ENCODE data around the gene OSBPL8.
A peak's percentile ranks its signal among the peaks of the same experiment; 100 is the strongest.

The OSBPL8 gene

DNA sequence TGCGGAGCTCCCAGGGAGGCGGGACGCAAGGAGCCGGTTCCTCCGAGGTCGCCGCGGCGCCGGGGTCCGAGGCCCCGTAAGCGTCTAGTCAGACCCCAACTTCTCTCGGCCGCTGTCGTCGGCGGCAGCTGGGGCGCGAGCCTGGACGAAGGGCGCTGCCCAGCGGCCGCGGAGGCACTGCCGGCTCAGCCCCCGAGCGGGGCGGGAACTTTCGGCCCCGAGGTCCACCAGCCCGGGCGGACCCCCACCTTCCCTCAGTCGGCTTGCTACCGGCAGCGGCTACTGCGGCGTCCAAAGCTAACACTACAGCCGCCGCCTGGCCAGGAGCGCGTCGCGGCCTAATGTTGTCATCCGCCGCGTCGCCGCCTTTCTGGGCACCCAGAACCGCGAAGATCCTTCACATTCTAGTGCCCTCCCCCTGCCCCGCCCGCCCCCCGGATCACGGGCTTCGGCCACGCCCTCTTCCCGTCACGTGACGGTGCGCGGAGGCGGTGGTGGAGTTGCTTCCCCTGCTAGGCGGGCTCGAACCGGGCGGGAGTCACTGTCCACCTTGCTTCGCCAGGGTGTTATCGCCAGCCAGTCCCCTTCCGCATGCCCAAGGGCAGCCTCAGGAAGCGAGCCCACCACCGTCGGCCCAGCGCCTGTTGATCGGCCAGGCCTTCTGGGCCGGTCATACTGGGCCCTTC lies at the start of gene OSBPL8:
Gene OSBPL8, minus strand, starts transcription at position 372 of the 686 bp plus-strand sequence. CDS start 72,220 bp downstream, outside the sequence.
- Histone ChIP-seq H3K27me3 (replicated peaks; ENCODE audit: control insufficient read depth, insufficient read depth, low read length) (no peaks in the 10 kb centered on the region), H3K9me3 (ENCODE audit: control insufficient read depth, low read length) (no peaks in the 10 kb centered on the region), H3K4me3 (ENCODE audit: low read length) (peak within 1 kb of the TSS; percentile 99), H3K4me1 (ENCODE audit: control insufficient read depth, insufficient read depth, low read length) (peaks cover 50% of the 10 kb centered on the region), H3K36me3 (ENCODE audit: control insufficient read depth, insufficient read depth, low read length, severe bottlenecking) (no peaks in the 10 kb centered on the region), H3K9ac (ENCODE audit: low read length) (peak within 1 kb of the TSS; percentile 90)
- DNase-seq (ENCODE audit: low read depth), result peak; percentile 97

- no peaks in the 10 kb centered on the region for H3K27me3 ChIP-seq (replicated peaks; ENCODE audit: control insufficient read depth, insufficient read depth, low read length)
- no peaks in the 10 kb centered on the region for H3K36me3 ChIP-seq (ENCODE audit: control insufficient read depth, insufficient read depth, low read length, severe bottlenecking)
- no peak overlapping the region for H3K4me3 ChIP-seq (ENCODE audit: low read length)
- no peak for DNase-seq (ENCODE audit: low read depth)
- H3K9ac ChIP-seq (ENCODE audit: low read length), result no peak overlapping the region
- H3K9me3 ChIP-seq (ENCODE audit: control insufficient read depth, low read length), result no peaks in the 10 kb centered on the region
- peaks cover 17% of the 10 kb centered on the region for H3K4me1 ChIP-seq (ENCODE audit: control insufficient read depth, insufficient read depth, low read length)
These were observed 48.5 kb upstream of the OSBPL8 start for GRCh38 chr12:76608070-76608469.

DNA sequence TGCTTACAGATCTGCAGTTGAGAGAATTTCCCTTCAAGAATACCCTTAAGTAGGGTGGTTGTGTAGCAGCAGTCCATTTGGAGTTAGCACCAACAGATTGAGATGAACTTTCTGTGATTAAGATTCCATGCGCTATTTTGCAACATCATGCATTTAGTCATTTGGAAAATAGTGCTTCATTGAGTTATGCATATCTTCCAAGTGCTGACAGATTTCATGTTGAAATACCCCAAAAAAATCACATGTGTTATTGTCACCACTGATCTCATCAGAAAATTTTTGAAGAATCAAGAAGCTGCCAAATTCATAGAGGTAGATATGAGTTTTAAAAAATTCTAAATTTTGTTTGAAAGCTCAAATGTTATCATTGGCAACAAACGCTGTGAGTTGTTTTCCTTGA lies 35.5 kb upstream of the OSBPL8 start:
- H3K4me1 ChIP-seq (ENCODE audit: control insufficient read depth, insufficient read depth, low read length), result peaks cover 33% of the 10 kb centered on the region
- no peaks in the 10 kb centered on the region for H3K27me3 ChIP-seq (replicated peaks; ENCODE audit: control insufficient read depth, insufficient read depth, low read length)
- DNase-seq (ENCODE audit: low read depth), result no peak
- H3K4me3 ChIP-seq (ENCODE audit: low read length), result peak overlapping the region; percentile 4
- H3K36me3 ChIP-seq (ENCODE audit: control insufficient read depth, insufficient read depth, low read length, severe bottlenecking), result no peaks in the 10 kb centered on the region
- H3K9ac ChIP-seq (ENCODE audit: low read length), result no peak overlapping the region
- H3K9me3 ChIP-seq (ENCODE audit: control insufficient read depth, low read length), result no peaks in the 10 kb centered on the region

DNA sequence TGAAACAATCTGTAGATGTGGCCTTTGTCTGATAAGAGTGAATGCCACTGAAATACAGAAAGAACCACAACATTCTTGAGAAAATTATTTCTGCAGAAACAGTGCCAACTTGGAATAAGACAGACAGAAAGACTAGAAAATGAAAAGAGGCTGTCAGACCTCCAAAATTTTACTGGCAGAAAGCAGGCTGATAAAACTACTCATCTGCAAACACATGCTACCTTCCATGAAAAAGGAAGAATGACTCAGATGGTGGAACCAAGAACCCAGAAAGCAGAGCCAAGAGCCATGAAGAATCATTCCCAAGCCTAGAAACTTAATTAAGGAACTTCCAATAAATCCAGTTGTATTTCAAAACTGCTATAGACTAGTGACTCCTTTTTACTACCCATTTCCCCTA lies 31.9 kb upstream of the OSBPL8 start:
- no peak overlapping the region for H3K4me3 ChIP-seq (ENCODE audit: low read length)
- H3K9me3 ChIP-seq (ENCODE audit: control insufficient read depth, low read length), result no peaks in the 10 kb centered on the region
- H3K36me3 ChIP-seq (ENCODE audit: control insufficient read depth, insufficient read depth, low read length, severe bottlenecking), result no peaks in the 10 kb centered on the region
- peaks cover 63% of the 10 kb centered on the region for H3K4me1 ChIP-seq (ENCODE audit: control insufficient read depth, insufficient read depth, low read length)
- H3K9ac ChIP-seq (ENCODE audit: low read length), result peak overlapping the region; percentile 40
- peak; percentile 57 for DNase-seq (ENCODE audit: low read depth)
- no peaks in the 10 kb centered on the region for H3K27me3 ChIP-seq (replicated peaks; ENCODE audit: control insufficient read depth, insufficient read depth, low read length)

GRCh38 chr12:76590131-76590530 lies 30.6 kb upstream of the OSBPL8 start:
- Histone ChIP-seq H3K36me3 (ENCODE audit: control insufficient read depth, insufficient read depth, low read length, severe bottlenecking) (no peaks in the 10 kb centered on the region), H3K4me3 (ENCODE audit: low read length) (no peak overlapping the region), H3K9ac (ENCODE audit: low read length) (peak overlapping the region; percentile 49), H3K4me1 (ENCODE audit: control insufficient read depth, insufficient read depth, low read length) (peaks cover 56% of the 10 kb centered on the region), H3K27me3 (replicated peaks; ENCODE audit: control insufficient read depth, insufficient read depth, low read length) (no peaks in the 10 kb centered on the region), H3K9me3 (ENCODE audit: control insufficient read depth, low read length) (no peaks in the 10 kb centered on the region)
- no peak for DNase-seq (ENCODE audit: low read depth)

DNA sequence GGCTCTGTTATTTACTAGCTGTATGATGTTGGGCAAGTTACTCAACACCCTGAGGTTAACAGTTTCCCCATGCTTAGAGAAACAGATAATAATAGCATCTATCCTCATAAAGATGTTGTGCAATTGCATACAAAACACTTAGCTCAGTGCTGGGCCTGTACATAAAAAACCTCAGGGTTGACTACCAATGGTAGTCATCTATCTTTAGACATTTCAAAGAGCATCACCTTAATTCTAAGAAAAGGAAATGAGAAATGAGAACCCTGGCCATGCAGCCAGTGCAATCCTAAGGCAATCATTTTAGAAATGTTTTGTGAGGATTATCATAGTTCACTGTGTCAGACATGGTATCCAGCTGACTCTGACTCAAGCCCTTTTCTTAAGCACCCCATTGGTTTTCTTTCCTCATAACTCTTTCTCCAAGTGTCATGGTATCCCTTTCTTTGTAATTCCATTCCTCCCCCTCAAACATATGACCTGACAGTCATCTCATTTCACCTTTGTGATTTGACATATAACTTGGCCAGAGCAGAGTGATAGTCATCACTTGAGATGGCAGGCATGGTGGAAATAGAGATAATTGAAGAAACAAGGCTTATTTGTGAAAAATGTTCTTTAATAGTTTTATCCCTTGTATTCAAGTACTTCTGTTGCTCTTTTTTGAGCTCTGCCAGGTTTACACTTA lies 29.5 kb upstream of the OSBPL8 start:
- DNase-seq (ENCODE audit: low read depth), result peak; percentile 88
- H3K9ac ChIP-seq (ENCODE audit: low read length), result peak overlapping the region; percentile 71
- peaks cover 49% of the 10 kb centered on the region for H3K4me1 ChIP-seq (ENCODE audit: control insufficient read depth, insufficient read depth, low read length)
- no peaks in the 10 kb centered on the region for H3K9me3 ChIP-seq (ENCODE audit: control insufficient read depth, low read length)
- H3K27me3 ChIP-seq (replicated peaks; ENCODE audit: control insufficient read depth, insufficient read depth, low read length), result no peaks in the 10 kb centered on the region
- no peak overlapping the region for H3K4me3 ChIP-seq (ENCODE audit: low read length)
- no peaks in the 10 kb centered on the region for H3K36me3 ChIP-seq (ENCODE audit: control insufficient read depth, insufficient read depth, low read length, severe bottlenecking)

DNA sequence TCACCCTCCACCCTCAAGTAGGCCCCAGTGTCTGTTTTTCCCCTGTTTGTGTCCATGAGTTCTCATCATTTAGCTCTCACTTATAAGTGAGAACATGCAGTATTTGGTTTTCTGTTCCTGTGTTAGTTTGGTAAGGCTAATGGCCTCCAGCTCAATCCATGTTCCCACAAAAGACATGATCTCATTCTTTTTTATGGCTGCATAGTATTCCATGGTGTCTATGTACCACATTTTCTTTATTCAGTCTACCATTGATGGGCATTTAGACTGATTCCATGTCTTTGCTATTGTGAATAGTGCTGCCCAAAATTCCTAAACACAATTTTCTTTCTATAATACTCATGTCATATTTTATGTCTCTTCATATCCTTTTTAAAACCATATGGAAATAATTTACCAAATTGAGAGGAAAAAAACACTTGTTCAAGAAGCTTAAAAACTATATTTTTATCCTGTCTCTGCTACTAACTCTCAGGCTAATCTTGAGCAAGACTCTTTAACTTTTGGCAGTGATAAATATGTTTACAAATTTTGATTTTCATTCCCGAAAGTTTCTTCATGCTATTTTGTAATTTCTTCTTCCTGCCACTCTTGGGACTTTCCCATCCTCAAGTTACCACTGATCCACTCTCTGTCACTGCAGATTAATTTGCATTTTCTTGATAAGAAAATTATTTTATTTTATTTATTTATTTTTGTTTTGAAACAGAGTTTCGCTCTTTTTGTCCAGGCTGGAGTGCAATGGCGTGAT lies 28.0 kb upstream of the OSBPL8 start:
- no peaks in the 10 kb centered on the region for H3K27me3 ChIP-seq (replicated peaks; ENCODE audit: control insufficient read depth, insufficient read depth, low read length)
- H3K9me3 ChIP-seq (ENCODE audit: control insufficient read depth, low read length), result no peaks in the 10 kb centered on the region
- H3K9ac ChIP-seq (ENCODE audit: low read length), result peak overlapping the region; percentile 73
- peaks cover 54% of the 10 kb centered on the region for H3K4me1 ChIP-seq (ENCODE audit: control insufficient read depth, insufficient read depth, low read length)
- no peak overlapping the region for H3K4me3 ChIP-seq (ENCODE audit: low read length)
- peak; percentile 86 for DNase-seq (ENCODE audit: low read depth)
- no peaks in the 10 kb centered on the region for H3K36me3 ChIP-seq (ENCODE audit: control insufficient read depth, insufficient read depth, low read length, severe bottlenecking)

DNA sequence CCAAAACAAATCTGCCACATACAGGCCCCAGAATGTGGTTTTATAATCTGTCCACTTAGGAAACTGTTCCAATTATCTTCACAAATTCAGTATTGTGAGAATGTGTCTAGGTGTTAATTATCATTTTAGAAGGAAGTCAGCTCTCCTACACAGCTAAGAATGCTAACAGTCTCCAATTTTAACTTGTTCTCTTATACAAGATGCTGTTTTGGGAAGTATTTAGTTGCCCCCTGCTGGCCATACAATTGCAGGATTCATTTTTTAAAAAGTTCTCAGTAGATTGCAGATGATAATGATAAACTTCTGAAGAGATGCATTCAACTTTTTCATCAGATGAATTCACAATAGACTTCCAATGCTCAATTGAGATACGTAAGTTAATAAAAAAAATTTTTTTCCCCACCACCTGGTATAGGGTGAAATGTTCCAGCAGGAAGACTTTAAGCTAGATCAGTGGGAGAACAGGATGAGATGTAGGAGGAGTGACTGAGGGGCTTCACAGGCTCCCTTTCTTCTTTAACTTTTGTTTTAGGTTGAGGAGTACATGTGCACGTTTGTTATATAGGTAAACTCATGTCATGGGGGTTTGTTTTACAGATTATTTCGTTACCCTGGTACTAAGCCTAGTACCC lies 27.3 kb upstream of the OSBPL8 start:
- H3K4me1 ChIP-seq (ENCODE audit: control insufficient read depth, insufficient read depth, low read length), result peaks cover 52% of the 10 kb centered on the region
- H3K9ac ChIP-seq (ENCODE audit: low read length), result peak overlapping the region; percentile 73
- H3K36me3 ChIP-seq (ENCODE audit: control insufficient read depth, insufficient read depth, low read length, severe bottlenecking), result no peaks in the 10 kb centered on the region
- peak; percentile 85 for DNase-seq (ENCODE audit: low read depth)
- no peak overlapping the region for H3K4me3 ChIP-seq (ENCODE audit: low read length)
- H3K27me3 ChIP-seq (replicated peaks; ENCODE audit: control insufficient read depth, insufficient read depth, low read length), result no peaks in the 10 kb centered on the region
- no peaks in the 10 kb centered on the region for H3K9me3 ChIP-seq (ENCODE audit: control insufficient read depth, low read length)

DNA sequence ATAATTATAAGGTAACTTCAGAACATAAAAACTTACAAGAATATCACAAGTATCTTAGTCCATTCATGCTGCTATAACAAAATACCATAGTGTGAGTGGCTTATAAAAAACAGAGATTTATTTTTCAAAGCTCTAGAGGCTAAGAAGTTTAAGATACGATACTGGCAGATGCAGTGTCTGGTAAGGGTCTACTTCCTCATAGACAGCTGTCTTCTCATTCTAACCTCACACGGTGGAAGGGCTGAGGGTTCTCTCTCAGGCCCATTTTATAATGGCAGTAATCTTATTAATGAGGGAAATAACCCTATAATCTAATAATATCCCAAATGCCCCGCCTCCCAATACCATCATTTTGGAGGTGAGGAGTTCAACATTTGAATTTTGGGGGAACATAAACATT lies 23.7 kb upstream of the OSBPL8 start:
- H3K9me3 ChIP-seq (ENCODE audit: control insufficient read depth, low read length), result no peaks in the 10 kb centered on the region
- no peaks in the 10 kb centered on the region for H3K27me3 ChIP-seq (replicated peaks; ENCODE audit: control insufficient read depth, insufficient read depth, low read length)
- H3K4me3 ChIP-seq (ENCODE audit: low read length), result no peak overlapping the region
- DNase-seq (ENCODE audit: low read depth), result no peak
- H3K36me3 ChIP-seq (ENCODE audit: control insufficient read depth, insufficient read depth, low read length, severe bottlenecking), result no peaks in the 10 kb centered on the region
- H3K4me1 ChIP-seq (ENCODE audit: control insufficient read depth, insufficient read depth, low read length), result peaks cover 19% of the 10 kb centered on the region
- H3K9ac ChIP-seq (ENCODE audit: low read length), result no peak overlapping the region

GRCh38 chr12:76573840-76574373 lies 14.3 kb upstream of the OSBPL8 start:
- H3K9me3 ChIP-seq (ENCODE audit: control insufficient read depth, low read length), result no peaks in the 10 kb centered on the region
- no peak for DNase-seq (ENCODE audit: low read depth)

DNA sequence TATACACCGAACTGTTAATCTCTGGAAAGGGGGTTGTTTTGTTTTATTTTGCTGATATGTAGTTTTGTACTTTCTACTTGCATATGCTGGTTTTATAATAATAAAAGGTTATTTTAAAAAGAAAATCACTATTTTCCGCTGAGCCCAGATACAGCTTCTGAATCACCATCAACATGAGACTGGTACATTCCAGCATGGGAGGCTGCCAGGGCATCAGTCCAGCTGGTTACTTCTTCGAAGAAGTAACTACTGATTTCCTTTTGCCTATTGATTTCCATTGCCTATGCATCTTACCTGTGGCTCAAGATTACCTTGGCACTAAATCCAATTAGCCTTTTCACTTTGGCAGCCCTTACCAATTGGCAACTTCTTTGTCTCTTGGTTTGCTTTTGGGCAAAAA lies 11.7 kb upstream of the OSBPL8 start:
- Histone ChIP-seq H3K27me3 (replicated peaks; ENCODE audit: control insufficient read depth, insufficient read depth, low read length) (no peaks in the 10 kb centered on the region), H3K4me1 (ENCODE audit: control insufficient read depth, insufficient read depth, low read length) (peaks cover 3% of the 10 kb centered on the region), H3K9ac (ENCODE audit: low read length) (no peak overlapping the region), H3K36me3 (ENCODE audit: control insufficient read depth, insufficient read depth, low read length, severe bottlenecking) (no peaks in the 10 kb centered on the region), H3K4me3 (ENCODE audit: low read length) (no peak overlapping the region), H3K9me3 (ENCODE audit: control insufficient read depth, low read length) (no peaks in the 10 kb centered on the region)
- no peak for DNase-seq (ENCODE audit: low read depth)

More at GRCh38 chr12:76573840-76574373, 14.3 kb upstream of the OSBPL8 start:
- Histone ChIP-seq H3K36me3 (ENCODE audit: control insufficient read depth, insufficient read depth, low read length, severe bottlenecking) (no peaks in the 10 kb centered on the region), H3K9ac (ENCODE audit: low read length) (no peak overlapping the region), H3K4me1 (ENCODE audit: control insufficient read depth, insufficient read depth, low read length) (peaks cover 3% of the 10 kb centered on the region), H3K4me3 (ENCODE audit: low read length) (no peak overlapping the region), H3K27me3 (replicated peaks; ENCODE audit: control insufficient read depth, insufficient read depth, low read length) (no peaks in the 10 kb centered on the region)

Data from adipocyte (in vitro differentiated cells).